HL-60/S4 treated with retinoic acid at 250 ng/mL for 4 days and 3 days (cell line): ENCODE results near the gene PTCD1.
"Not testable (repeated sequence)": the region's sequence is repeated elsewhere in the genome, so short reads cannot be mapped to it uniquely, and the experiment has no call there.

Experiments used
- in situ Hi-C: fragments of 300-500 bp; cut with MboI; formaldehyde crosslinking; loops from 2 replicates; pipeline ENCODE4 v1.7.0; 2022; ENCODE audit warnings: low sequenced_read_pairs

PTCD1 gene

DNA sequence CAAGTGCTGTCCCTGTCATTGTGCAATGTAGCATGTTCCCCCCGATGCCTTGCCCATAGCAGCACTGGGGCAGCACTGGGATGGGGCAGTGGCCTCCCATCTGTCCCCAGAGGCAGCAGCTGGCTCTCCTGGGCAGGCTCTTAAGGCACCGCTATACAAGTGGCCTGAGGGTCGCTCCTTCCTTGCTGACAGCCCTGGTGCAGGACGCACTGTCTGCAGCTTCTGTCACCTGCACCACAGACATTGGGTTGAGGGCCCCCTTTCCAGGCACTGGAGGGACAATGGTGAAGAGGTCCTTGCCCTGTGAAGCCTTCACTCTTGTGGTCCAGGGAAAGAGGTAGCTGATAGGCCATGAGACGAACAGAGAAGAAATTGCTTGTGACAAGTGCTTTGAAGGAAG lies 10.7 kb upstream of the PTCD1 start:
- in situ Hi-C loops: no loop called here

DNA sequence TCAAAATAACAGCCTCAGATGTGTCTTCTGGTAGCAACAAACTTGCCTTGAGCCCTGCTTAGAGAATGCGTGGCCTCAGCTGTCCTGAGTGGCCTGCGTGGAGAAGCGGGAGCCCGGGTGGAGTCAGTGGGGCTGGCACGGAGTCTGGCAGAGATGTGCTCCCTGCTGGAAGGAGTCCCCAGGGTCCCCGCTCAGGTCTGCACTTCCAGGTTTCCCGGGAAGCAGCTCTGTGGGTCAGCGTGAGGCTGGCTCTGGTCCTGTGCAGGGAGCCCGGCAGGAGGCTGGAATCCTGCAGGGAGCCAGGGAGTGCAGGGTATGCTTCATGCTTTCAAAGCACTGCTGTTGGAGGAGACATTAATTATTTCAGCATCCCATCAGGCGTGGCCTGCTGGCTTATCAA lies 10.3 kb upstream of the PTCD1 start:
- in situ Hi-C loops: no loop called here

DNA sequence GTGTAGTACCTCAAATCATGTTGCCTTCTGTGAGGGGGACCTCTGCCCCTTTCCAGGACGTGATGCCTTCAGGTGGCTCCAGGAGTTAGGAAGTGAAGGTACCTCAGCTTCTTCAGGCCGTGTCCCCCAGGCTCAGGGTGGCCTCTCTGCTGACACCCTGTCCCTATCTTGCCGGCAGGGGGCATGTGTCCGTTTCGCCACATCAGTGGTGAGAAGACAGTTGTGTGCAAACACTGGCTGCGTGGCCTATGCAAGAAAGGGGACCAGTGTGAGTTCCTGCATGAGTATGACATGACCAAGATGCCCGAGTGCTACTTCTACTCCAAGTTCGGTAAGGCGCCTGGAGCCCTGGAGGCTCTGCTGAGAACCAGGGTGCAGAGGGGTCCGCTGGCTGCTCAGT lies 9.3 kb upstream of the PTCD1 start:
- in situ Hi-C loops: no loop called here

DNA sequence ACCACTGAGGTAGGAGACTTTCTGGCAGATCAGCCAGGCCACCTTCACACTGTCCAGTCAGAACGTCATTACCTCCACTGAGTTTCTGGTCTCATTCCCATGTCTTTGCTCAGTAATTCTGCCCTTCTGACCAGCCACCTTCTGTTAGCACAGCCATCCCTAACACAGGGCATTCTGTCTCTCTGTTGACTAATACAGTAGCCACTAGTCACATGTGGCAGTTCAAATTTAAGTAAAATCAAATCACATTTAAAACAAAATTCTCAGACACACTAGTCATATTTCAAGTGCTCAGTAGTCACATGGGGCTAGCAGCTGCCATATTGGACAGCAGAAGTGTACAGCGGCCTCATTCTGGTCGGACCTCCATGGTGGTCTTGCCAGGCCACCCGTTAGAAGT lies 7.5 kb upstream of the PTCD1 start:
- in situ Hi-C loops: no loop called here

DNA sequence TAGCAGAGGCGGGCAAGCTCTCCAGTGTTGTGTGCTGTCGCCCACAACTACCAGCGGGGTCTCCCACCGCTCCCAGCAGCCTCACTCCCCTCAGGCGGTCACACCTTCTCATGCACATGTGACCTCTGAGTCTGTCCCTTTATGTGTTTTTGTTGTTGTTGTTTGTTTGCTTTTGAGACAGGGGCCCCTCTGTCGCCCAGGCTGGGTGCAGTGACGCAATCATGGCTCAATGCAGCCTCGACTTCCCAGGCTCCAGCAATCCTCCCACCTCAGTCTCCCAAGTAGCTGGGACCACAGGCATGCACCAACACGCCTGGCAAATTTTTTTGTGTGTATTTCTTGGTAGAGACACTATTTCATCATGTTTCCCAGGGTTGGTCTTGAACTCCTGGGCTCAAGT lies 1.6 kb upstream of the PTCD1 start:
- in situ Hi-C loops: no loop called here

DNA sequence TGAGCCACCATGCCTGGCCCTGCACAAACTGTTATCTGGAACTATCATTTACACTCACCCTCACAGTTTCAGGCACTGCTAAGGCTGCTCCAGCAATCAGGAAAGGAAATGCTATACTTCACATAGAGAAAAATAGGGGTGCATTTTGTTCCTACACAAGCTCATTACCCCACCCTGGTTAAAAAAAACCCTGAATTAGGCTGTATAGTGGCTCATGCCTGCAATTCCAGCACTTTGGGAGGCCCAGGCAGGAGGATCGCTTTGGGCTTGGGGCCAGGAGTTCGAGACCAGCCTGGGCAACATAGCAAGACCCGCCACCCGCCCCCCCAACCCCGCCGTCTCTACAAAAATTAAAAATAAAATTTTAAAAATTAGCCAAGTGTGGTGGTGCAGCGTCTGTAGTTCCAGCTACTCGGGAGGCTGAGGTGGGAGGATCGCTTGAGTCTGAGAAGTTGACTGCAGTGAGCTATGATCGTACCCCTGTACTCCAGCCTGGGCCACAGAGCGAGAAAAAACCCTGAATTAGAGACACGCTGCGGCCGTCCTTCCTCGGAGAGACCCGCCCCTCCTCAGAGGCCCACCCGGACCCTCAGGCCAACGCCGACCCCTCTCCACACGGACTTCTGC lies 539 bp downstream of the PTCD1 start:
- in situ Hi-C loops: no loop called here

DNA sequence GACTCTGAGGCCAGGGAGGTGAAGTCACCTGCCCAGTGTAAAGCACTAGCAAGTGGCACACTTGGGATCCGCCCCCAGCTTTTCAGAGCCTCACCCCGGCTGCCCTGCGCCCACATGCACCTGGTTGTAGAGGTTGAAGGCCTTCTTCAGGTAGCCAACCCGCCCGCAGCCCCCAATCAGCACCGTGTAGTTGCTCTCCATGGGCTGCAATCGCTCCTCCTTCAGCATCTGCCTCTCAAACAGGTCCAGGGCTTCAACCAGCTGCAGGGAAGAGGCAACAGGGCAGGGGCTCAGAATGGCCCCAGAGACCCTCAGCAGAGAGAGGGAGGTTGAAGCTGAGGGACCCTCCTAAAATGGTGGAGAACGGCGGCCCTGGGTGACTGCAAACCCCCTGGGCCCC lies 5.4 kb downstream of the PTCD1 start:
- in situ Hi-C loops: no loop called here

DNA sequence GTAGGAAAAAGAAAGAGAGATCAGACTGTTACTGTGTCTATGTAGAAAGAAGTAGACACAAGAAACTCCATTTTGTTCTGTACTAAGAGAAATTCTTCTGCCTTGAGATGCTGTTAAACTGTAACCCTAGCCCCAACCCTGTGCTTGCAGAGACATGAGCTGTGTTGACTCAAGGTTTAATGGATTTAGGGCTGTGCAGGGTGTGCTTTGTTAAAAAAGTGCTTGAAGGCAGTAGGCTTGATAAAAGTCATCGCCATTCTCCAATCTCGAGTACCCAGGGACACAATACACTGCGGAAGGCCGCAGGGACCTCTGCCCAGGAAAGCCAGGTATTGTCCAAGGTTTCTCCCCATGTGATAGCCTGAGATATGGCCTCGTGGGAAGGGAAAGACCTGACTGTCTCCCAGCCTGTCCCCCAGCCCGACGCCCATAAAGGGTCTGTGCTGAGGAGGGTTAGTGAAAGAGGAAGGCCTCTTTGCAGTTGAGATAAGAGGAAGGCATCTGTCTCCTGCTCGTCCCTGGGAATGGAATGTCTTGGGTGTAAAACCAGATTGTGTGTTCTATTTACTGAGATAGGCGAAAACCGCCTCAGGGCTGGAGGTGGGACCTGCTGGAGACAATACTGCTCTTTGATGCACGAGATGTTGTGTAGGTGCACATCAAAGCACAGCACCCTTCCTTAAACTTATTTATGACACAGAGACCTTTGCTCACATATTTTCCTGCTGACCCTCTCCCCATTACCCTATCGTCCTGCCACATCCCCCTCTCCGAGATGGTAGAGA lies 6.7 kb downstream of the PTCD1 start:
- in situ Hi-C loops: not testable (repeated sequence)

DNA sequence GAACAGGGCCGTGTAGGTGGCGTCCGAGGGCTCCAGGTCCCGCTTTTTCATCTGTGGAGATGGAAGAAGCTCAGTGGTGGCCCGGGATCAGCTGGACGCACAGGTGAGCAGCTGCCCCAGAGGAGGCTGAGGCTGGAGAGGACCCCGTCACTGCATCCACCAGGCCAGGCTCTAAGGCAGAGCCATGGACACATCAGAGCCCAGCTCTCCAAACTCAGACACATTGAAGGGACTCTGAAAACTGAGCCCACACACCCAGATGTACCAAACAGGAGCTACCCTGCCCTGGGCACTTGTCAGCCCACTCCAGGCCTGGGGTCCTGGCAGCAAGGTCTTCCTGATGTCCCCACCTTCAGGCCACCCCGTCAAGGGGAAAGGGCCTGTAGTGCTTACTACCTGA lies 8.8 kb downstream of the PTCD1 start:
- in situ Hi-C loops: no loop called here

DNA sequence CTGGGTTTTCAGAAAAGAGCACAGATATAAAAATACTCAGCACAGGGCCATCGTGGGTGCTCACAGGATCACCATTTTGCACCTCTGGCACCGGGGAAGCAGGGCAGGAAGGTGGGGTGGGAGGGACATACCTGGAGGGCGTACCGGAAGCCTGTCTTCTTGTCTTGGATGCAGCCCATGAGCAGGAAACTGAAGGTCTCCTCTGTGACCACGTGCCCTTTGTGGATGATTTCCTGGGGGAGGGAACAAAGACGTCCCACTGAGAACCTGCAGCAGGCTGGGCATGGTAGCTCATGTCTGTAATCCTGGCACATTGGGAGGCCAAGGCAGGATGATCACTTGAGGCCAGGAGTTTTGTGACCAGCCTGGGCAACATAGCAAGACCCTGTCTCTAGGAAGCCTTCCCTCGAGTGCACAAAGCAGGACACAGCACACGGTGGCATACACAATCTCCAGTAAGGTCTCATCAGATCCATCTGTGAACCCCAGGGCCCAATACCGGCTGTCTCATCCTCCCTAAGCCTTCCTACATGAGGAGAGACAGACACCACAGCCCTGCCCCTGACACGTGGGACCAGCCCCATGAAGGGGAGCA lies 9.5 kb downstream of the PTCD1 start:
- in situ Hi-C loops: no loop called here

DNA sequence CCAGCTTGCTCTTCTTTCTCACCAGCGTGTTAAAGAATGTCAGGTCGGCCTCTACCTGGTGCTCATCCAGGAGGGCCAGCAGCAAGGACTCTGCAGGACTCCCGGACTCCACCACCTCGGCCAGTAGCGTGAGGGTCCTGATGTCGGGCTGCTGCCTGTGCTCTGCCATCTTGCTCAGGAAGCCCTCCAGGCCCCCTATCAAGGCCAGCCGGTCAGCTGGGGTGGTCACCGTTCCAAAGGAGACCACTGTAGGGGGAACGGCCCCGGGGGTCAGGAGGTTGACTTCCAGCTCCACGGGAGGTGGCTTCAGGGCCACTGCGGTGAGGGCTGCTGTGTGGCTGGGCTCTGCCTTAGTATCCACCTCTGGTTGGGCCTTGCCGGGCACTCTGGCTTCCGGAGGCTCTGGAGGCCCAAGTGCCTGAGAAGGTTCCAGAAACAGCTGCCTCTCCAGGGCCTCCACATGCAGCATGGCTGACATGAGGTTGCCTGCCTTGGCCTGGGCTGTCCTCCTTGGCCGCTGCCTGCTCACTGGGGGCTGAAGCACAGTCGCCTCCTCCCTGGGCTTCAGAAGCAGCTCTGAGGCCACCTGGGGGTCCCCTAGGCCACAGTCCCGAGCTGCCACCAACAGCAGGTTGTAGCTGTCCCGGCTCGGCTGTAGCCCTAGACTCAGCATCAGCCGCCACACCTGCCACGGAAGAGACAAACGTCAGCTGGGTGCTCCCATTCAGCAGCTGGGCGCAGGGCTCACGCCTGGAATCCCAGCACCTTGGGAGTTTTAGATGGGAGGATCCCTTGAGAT lies 13.5 kb downstream of the PTCD1 start:
- in situ Hi-C loops: no loop called here

DNA sequence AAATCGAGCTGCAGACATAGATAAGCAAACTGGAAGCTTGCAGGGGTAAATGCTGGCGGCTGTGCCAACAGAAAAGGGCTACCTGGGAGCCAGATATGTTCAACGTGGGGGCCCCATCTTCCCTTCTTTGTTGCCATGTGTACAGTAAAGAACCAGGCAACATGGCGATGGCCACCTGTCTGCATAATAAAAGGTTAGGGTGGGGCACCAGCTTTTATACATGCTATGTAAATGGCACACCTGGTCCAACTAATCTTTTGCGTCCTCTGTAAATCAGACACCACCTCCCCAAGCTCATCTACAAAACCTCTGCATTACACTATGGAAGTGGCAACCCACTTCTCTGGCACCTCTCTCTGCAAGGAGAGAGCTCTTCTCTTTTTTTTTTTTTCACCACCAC lies 16.0 kb downstream of the PTCD1 start:
- in situ Hi-C loops: no loop called here

DNA sequence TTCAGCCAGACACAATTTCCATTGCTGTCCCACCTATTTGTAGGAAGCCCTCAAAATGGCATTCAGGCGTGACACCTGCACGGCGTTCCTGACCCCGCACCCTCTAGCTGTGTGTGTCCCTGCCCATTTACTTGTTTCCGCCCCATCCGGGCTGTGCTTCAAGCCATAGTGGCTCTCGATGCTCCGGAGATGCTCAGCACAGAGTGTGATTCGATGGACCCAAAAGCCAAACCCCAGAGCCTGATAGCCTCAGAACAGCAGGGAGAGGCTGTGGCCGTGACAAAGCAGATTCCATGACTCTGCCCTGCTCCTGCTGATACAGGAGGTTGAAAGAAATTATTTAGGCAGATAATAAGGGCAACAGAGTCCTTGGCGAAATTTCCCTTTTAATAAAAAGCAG lies 16.4 kb downstream of the PTCD1 start:
- in situ Hi-C loops: no loop called here

DNA sequence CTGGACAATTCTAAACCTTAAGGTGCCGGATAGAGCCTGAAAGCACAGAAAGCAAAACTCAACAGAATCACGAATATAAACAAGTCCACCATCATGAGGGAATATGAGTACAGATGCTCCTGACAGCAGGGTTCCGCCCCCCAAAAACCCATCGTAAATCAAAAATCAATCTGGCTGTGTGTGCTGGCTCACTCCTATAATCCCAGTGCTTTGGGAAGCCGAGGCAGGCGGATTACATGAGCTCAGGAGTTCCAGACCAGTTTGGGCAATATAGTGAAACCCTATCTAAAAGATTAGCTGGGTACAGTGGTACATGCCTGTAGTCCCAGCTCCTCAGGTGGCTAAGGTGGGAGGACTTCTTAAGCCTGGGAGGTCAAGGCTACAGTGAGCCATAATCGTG lies 17.6 kb downstream of the PTCD1 start:
- in situ Hi-C loops: no loop called here

DNA sequence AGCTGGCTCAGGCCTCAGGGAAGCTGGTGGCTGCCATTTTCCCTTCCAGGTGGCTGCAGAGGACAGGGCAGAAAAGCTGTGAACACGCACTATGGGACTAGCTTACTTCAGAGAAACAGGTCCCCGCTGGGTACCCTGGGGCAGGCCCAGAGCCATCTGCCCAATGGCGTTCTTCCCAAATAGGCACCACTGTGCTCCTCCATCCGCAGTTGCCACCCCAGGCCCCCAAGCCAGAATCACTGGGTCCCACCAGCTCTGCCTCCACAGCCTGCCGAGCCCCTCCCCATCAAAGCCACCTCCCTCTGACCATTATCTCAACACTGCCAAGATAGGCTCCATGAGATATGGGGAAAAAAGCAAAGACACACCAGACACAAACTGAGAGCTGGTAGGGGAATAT lies 18.4 kb downstream of the PTCD1 start:
- in situ Hi-C loops: no loop called here

DNA sequence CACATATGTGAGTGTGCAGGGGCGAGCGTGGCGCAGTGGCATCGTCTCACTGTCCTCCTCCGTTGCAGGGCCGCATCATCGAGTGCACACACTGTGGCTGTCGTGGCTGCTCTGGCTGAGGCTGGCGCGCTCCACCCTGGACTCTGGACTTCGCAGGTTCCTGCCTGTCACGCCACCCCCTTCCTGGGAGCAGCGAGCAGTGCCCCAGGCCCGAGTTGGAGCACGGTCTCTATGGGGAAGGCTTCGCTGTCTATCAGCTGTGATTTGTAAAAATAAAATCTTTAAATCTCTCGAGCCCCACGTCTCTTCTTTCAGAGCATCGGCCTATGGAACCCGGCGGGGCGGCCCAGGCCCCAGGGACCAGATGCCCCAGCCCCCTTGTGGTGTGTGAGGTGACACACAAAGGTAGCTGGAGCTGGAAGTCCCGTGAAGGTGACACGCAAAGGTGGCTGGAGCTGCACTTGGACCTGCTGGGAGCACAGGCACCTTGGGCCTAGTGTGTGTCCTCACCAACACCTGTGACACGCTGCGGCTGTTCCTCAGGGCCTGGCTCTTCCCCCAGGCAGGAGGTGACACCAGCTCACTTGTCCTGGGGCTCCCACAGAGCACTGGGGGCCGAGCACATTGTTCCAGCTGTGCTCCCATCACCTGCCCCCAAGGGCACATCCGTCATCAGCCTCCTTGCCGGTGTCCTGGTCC lies 19.1 kb downstream of the PTCD1 start:
- in situ Hi-C loops: no loop called here

DNA sequence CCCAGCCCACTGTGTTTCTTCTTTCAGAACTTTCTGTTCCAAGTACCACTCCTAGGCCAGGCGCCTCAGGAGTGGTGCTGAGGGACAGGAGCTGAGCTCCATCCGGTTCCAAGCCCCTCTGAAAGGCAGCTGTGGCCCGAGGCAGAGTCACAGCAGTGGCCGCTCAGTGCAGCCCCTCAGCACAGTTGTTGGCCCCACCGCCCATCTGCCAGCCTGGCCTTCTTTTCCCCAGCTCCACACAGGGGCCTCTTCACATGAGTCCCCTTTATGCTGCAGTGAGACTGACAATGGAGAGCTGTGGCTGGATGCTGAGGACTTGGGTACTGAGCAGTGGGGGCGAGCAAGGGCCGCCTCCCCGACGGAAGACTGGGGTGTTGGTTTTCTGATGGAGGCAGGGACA lies 20.3 kb downstream of the PTCD1 start:
- in situ Hi-C loops: no loop called here

DNA sequence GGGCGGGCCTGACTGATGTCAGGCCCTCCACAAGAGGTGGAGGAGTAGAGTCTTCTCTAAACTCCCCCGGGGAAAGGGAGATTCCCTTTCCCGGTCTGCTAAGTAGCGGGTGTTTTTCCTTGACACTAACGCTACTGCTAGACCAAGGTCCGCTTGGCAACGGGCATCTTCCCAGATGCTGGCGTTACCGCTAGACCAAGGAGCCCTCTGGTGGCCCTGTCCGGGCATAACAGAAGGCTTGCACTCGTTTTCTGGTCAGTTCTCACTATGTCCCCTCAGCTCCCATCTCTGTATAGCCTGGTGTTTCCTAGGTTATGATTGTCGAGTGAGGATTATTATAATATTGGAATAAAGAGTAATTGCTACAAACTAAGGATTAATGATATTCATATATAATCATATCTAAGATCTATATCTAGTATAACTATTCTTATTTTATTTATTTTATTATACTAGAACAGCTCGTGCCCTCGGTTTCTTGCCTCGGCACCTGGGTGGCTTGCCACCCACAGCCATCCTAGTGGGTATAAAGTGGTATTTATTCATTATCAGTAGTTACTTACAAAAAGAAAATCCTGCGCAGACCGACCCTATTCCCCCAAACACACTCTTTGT lies 23.0 kb downstream of the PTCD1 start:
- in situ Hi-C loops: not testable (repeated sequence)

DNA sequence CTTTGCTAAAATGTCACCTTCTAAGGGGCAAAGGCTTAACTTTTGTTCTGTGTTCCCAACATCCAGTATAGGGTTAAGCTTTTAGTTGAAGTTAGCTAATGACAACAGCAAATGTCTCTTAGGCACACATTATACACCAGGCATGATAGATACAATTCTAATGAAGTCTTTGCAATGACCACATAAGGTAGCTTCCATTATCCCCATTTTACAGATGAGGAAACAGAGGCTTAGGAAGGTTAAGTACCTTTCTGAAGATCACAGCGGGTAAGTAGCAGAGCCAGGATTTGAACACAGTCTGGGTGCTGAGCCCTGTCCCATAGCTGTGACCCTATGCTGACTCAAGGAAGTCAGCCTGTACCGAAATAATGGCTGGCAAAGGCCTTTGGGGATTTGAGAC lies 28.0 kb downstream of the PTCD1 start:
- in situ Hi-C loops: no loop called here

DNA sequence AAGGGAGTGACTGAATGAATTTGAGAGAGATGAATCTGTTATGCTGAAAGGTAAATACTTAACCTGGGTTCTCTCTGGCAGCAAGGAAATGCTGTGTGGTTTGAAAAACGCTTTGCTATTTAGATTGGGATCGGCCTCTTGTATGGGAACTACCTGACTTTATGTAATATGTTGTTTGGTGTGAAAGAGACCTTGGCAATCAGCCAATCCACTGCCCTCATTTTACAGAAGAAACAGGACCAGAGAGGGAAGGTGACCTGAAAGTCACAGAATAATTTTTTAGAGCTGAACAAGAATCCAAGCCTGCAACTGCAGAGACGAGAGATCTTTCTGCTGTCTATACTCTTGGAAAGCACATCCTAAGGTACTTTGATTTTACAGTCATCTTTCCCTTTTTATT lies 28.8 kb downstream of the PTCD1 start:
- in situ Hi-C loops: no loop called here

DNA sequence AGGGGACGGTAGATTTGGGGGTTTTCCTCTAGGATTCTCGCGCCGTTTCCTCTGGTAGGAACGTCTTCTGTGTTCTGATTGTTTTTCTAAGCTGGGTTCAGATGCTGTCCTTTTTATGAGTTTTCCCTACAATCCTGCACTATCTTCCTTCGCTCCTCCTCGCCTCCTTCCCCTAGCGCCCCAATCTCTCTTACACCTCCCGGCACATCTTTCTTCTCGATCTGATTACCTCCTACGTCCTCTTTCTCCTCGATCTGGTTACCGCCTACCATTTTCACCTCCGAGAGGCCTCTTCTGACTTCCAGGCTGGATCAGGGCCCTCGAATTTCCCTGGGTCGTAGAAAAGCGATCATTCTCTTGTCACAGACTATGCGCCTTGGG lies 29.4 kb downstream of the PTCD1 start:
- in situ Hi-C loops: no loop called here
